Gastrocnemius medialis (tissue), 4 donors: Measurements from ENCODE around the gene USP2.

Experiments
- POLR2A ChIP-seq, 2 donors: fragments of 450-650 bp; IDR thresholded peaks; one replicate each; pipeline ENCODE4 v1.6.1; 2017; ENCODE audit warnings: antibody characterized with exemption in 2 of 2, mild to moderate bottlenecking in 2 of 2, moderate library complexity in 2 of 2
- TF ChIP-seq, protein P1 (sequence below), 5 experiments: fragments of 450-650 bp in 3 of 5; fragments of 200-600 bp in 2 of 5; sonication (generic) in 2 of 5; IDR thresholded peaks in 4 of 5; conservative IDR thresholded peaks in 1 of 5; 1 replicate in 4 of 5; 2 replicates in 1 of 5; pipeline ENCODE4 v1.5.1; 2016 to 2019; ENCODE audit warnings: antibody characterized with exemption in 5 of 5, mild to moderate bottlenecking in 3 of 5, moderate library complexity in 3 of 5

DNA sequence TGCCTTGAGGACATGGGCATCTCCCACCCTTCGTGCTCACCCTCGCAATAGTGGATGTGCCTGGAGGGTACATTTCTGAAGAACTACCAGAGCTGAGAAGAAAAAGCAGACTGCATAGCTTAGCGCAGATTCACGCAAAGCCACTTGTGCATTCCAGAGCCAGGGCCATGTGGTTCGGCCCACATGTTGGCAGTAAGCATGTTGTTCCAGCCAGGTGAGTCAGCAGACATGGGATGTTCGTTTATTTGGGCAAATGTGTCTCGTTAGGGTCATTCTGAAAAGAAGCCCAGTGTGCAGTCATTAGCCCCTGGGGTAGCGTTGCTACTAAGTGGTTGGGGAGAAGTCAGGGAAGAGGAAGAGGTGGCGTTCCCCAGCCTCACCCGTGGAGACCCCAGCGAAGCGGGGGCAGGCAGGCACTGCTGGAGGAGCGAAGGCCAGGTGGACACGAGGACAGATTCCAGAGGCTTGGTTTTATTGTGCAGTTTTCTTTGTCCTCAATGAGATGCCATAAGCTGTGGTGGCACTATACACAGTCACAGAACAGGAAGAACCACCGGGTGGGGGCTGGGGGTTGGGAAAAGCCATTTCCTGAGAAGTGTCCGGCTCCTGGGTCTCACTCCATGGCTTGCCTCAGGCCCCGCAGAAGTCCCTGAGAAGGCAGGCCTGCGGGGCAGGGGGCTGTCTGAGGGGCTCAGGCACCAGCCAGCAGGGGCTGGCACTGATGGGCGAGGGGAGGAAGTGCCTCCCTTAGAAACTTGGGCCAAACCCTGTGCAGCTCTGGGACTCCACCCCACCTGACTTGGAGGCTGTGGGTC lies 36.4 kb upstream of the USP2 start:
- TF ChIP-seq, protein P1, sequence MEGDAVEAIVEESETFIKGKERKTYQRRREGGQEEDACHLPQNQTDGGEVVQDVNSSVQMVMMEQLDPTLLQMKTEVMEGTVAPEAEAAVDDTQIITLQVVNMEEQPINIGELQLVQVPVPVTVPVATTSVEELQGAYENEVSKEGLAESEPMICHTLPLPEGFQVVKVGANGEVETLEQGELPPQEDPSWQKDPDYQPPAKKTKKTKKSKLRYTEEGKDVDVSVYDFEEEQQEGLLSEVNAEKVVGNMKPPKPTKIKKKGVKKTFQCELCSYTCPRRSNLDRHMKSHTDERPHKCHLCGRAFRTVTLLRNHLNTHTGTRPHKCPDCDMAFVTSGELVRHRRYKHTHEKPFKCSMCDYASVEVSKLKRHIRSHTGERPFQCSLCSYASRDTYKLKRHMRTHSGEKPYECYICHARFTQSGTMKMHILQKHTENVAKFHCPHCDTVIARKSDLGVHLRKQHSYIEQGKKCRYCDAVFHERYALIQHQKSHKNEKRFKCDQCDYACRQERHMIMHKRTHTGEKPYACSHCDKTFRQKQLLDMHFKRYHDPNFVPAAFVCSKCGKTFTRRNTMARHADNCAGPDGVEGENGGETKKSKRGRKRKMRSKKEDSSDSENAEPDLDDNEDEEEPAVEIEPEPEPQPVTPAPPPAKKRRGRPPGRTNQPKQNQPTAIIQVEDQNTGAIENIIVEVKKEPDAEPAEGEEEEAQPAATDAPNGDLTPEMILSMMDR (IDR thresholded peaks at IDR 0.05 in 4 of 5, conservative IDR thresholded peaks at IDR 0.05 in 1 of 5) = no peak
- TF ChIP-seq POLR2A (IDR thresholded peaks at IDR 0.05) = no peak
